K562 treated with DMSO at 1 percent for 4 hours (cell line): ENCODE data around the gene HTN3. TPM values are rescaled to one million over a fixed set of nuclear protein-coding genes. Genes with fewer than 3 reads are reported as not detected.

ENCODE experiments used
- total RNA-seq: library from RNA; unstranded; fragments of 300-600 nt; gene quantifications from 2 replicates; pipeline ENCODE4 v1.2.3, GENCODE V29; 2022; ENCODE audit not compliant: insufficient read depth

Gene HTN3
- not detected in 2 replicates for total RNA-seq

GRCh38 chr4:70028159-70028558 is at the start of gene HTN3:
TSS of gene HTN3 (plus strand) at chr4:70028459. CDS start at chr4:70030741, 2,282 bp downstream.

GRCh38 chr4:69995526-69996016 is 32.7 kb upstream of the HTN3 start, which contains the start of gene STATH:
TSS of gene STATH (plus strand) at chr4:69995966. CDS start at chr4:69998438, 2,472 bp downstream.

GRCh38 chr4:70050138-70050537 is 21.9 kb downstream of the HTN3 start, which contains the start of gene HTN1:
TSS of gene HTN1 (plus strand) at chr4:70050438. CDS start at chr4:70053077, 2,639 bp downstream.

Other genes with a start within 250 kb of the HTN3 start
- gene SULT1E1, start 168.3 kb upstream of the HTN3 start, total RNA-seq, result not detected in 2 replicates
- not detected in 2 replicates for gene CSN1S1, start 97.4 kb upstream of the HTN3 start, total RNA-seq
- gene CSN2, start 62.7 kb upstream of the HTN3 start, total RNA-seq, result not detected in 2 replicates
- not detected in 2 replicates for gene STATH, start 32.5 kb upstream of the HTN3 start, total RNA-seq
- gene HTN1, start 22.0 kb downstream of the HTN3 start, total RNA-seq, result not detected in 2 replicates
- not detected in 2 replicates for gene PRR27, start 125.8 kb downstream of the HTN3 start, total RNA-seq
- gene ODAM, start 167.3 kb downstream of the HTN3 start, total RNA-seq, result not detected in 2 replicates
- not detected in 2 replicates for gene FDCSP, start 197.7 kb downstream of the HTN3 start, total RNA-seq
- gene CSN3, start 214.1 kb downstream of the HTN3 start, total RNA-seq, result not detected in 2 replicates